Activated T-helper 9 cell treated with anti-CD3 and anti-CD28 coated beads, Interleukin-2, amount 50 U/mL, for 16 hours (primary cell): ENCODE results near the gene PAK6.

Experiments used
- DNase-seq: peaks from one replicate; pipeline ENCODE4 v3.0.0-alpha.2; 2020; ENCODE audit warnings: low read depth

Gene PAK6

DNA sequence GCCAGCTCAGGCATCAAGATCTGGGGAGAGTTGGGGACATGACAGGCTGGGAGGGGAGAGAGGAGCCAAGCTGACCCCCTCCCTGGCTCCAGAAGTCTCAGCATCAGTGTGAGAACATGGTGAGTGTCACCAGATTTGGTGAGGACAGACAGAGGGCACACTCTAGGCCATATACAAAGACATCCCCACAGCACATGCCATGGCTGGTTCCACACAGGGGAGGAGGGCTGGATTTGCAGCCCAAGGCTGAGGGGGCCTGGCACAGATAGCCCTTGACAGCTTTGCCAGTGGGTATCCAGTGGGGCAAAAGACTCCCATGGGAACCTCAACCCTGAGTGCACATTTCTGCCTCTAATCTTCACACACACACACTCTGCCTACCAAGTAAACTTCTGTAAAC lies 54.1 kb downstream of the PAK6 start:
- no peak for DNase-seq

DNA sequence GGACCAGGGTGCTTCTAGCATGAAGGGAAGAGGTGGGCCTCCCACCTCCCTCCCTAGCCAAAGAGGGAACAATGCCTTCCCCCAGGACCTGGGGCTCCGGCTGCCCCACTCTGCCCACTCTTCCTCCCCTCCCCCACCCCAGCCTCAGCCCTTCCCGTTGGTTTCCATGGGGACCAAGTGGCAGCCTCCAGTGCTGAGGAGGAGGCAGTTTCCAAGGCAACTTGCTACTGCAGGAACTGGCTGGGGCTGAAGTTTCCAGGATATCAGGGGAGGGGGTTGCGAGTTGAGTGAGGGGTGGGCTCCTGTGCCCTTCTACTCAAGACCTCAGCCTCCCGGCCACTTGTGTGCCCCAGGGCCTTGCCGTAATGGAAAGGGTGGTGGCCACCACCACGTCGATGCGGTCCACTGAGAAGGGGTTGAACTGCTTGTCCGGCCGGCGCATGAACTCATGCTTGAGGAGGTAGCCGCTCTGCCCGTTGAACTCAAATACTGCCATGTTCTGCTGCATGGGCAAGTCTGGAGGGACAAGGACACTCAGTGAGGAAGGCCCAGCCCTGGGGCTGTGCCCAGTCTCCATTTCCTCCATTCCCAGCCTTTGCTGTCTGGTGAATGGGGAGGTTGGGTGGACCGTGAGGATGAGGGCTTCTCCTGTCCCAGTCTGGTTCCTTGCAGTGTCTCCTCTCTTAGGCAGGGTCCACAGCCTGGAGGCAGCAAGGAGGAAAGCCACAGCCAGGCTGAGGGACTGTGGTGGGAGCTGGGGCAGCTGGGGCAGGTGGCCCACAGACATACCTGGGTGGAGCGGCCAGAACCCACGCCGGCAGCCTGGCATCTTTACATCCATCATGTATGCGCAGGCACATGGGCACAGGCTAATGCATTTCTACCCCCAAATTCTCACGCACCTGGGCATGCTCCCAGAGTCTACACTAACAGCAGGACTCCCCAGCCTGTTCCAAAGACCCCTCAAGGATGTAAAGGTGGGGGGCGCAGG lies 55.3 kb downstream of the PAK6 start:
- no peak for DNase-seq

DNA sequence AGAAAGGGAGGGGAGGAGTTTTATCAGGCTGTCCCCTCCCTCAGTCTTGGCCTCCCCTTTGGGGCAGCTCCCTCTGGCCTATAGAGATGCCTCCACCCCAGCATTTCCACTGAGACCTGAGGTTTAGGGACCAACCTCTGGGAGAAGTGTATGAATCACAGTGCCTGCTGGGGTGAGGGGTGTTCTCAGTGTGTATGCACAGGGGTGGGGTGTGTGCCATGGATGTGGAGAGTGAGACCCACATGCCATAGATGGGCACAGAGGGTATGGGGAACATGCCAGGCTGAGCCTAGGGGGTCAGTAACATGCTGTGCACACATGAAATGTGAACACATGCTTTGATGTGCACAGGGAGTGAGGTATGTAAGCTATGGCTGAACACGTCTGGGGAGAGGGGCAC lies 56.4 kb downstream of the PAK6 start:
- DNase-seq, result no peak

DNA sequence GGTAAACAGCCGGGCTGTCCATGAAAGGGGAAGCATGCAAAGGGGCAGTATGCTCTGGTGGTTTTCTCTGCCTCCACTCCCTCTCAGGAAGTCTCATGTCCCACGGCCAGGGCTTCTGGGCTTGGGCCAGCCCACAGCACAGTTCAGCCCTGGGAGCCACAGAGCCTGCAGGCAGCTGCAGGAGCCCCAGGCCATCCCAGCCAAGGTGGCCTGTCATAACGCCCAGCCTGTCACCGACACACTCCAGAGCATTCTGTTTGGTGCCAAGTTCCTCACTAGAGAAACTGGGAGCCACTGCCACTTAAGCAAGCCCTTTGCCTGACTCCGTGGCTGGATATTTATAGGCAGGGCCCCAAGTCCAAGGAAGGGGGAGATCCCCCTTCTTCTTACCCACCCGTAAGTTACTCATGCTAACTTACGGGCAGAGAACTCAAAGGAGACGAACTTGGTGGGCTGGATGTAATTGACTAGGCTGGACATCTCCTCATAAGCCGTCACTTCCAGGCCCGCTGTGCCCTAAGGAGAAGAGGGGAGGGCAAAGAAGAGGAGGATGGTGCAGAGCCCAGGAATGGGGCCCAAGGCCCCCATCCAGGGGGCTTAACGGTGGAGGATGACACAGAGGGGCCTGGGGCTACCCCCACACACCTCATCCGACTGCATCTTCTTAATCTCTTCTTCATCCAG lies 57.2 kb downstream of the PAK6 start:
- DNase-seq, result no peak

DNA sequence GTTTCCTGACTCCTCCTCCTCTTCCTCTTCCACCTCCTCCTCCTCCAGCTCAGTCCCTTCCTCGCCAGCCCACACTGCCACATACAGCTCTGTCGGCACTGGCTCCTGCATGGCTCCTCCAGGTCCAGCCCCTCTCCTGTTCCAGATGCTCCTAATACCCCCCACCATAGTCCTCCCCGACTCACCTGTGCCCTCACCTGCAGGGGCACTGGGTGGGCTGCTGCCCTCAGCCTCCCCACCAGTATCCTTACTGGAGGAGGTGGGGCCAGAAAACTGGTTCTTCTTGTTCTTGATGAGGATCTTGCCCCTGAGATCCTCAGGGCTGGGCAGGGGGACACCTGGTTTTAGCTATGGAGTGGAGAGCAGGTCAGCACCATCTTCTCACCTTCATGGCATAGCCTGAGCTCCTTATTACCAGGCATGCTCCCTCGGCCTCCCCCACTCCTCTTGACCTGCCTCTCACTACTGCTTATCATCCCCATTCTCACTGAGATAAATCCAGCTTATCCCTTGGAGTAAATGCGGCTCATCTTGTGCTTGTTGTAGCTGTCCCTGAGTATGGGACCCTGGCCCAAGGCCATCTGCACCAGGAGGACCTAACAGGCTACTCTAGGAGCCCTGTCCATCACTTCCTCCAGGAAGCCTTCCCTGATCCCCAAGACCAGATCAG lies 57.8 kb downstream of the PAK6 start:
- DNase-seq, result no peak

DNA sequence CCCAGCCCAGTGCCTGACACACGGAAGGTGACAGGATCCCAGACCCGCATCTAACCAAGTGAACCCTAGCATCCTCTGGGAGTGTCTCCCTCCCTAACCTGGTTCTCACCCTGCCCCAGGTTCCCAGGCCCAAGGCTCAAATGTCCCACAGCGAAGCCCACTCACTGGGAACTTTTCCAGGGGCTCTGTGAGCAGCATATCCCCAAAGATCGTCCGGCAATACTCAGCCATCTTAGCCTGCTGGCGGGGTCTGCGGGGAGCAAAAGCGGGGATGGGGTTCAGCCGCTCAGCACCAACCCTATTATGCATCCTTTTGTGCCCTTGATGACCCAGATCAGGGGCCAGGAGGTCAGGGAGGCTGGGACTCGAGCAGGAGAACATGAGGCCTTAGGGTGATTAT lies 58.5 kb downstream of the PAK6 start:
- no peak for DNase-seq

DNA sequence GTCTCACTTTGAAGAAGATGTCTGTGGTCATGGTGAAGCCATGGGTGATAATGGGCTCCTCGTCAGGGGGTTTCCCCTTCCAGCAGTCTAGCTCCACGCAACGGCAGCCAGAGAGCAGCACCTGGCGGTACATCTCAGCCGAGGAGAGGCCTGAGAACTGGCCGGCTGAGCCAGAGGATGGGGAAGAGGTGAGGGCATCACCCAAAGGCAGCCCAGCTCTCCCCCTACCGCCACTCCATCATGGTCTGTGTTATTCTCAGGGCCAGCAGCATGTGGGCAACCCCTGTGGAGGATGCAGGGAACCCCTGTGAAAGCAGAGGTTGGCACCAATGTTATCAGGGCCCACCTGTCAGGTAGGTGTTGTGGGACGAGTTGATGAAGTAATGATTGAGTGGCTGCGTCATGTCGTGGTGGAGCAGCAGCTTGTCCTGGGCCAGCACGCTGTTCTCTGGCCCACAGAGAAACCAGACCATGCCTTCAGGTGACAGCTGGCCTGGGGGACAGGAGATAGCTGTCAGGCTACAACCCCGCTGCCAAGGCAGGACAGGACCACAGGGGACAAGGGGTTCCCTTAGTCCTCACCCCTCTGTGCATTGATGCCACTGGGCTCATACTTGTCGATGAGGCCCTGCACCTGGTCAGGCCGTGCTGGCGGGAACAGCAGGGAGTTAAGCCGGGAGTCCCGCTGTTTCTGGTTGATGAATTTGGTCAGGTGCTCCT lies 59.5 kb downstream of the PAK6 start:
- DNase-seq, result no peak

DNA sequence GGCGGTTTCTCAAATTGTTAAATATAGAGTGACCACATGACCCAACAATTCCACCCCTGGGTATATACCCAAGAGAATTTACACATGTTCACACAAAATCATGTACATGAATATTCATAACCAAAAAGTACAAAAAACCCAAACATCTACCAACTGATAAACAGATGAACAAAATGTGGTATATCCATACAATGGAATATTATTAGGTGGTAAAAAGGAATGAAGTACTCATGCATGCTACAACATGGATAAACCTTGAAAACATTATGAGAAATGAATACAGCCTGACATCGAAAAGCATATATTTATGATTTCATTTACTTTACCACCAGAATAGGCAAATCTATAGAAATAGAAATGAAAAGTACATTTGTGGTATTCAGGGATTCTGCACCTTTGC lies 61.5 kb downstream of the PAK6 start:
- DNase-seq, result no peak

DNA sequence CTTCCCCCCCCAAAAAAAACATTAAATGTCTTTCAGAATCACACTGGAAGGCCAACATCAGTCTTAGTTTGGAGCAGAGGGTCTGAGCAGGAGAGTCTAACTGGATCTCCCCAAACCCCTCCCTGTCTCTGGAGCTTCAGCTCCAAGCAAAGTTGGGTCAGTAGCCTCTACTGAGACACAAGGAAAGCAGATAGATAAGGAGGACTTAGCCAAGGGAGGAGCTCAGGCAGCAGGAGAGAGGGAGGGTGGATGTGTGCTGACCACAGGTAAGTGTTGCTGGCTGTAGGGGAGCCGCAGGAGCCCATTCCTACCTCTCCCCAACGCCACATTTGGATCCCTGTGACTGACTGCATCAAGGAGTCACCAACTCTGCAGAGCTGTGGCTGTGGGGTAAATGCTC lies 61.9 kb downstream of the PAK6 start:
- DNase-seq, result no peak

DNA sequence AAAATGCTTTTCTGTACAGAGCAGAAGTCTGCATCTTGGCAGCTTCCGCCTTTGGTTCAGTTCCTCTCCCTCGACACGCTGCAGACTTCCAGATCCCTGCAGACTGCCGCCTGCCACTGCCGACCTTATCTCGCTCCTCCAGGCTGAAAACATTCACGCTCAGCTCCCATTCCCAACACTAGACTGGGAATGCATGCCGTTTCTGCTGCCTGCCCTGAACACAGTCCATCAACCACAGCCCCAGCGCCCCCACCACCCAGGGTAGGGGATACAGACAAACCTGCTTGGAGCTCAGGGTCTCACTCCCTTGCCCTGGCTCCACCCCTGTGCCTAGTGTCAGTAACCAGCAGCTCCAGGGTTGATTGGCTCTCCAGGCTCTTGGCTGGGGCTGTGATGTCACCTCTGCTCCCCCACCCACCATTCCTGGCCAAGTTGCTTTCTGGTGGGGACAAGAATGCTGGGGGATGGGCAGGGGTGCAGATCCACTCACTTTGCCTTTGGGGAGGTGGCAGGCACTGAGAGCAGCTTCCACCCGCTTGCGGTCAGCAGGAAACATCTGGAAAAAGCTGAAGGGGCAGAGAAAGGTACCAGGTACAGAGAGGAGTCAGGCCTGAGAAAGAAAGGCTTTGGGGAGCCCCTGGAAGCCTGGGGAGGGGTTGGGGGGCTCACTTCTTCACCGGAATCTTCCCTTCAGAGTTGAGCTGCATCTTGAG lies 62.8 kb downstream of the PAK6 start:
- no peak for DNase-seq

DNA sequence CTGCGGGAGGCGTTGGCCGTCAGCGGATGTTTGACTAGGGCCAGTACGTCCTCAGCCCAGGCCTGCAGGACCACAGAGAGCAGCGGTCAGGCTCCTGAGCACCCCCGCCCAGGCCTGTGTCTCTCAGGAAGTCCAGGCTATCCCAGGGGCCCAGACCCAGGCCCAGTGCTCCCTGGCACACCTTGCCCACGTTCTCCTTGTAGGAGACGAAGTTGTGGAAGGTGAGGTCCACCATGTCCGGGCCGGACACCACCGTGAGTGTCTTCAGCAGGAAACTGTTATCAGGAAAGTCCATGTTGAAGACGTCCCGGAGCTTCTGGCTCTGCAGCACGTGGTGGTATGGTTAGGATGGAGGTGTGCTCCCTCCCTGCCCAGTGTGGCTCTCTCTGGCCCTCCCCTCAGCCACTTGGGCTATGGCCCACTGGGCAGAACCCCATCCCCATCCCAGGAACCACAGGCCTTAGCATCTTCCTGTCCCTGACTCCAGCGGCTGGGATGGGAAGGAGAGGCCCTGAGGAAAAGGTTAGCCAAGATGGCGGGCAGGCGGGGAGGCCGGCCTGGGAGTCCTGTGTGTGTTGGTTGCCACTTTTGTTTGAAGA lies 63.5 kb downstream of the PAK6 start:
- DNase-seq, result no peak

DNA sequence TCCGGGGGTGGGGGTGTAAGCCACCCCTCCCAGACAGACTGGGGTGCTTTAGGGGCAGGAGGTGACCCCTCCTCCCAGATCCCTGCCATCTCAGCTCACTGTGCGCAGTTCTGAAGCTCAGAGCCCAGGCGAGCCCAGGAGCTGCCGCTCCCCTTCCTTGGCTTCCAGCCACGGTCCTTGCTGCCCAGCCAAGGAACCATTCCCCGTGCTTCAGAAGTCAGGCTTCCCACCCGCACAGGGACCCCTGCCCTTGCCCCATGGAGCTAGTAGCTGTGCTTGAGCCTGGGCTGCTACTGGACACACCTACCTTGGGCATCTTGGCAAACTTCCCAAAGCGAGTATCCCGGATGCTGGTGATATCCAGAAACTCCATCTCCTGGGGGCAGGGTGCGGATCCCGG lies 64.1 kb downstream of the PAK6 start:
- no peak for DNase-seq

DNA sequence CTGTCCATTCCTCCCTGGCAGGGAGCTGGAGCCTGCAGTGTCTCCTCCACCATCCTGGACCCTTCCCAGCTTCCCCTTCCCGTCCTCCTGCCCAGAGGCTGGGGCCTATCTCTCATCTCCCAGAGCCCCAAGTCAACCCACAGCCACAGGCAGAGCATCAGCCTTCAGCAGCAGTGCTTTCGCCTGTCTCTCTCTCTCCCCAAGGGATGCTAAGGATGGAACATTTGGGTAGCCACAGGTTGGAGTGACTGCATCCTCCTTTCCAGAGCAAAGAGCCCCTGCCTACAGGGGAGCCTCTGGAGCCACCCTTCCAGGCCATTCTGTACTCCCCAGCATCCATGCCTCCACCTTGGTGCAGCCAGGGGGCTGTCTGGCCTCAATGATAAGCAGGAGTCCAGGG lies 64.7 kb downstream of the PAK6 start:
- DNase-seq, result no peak

DNA sequence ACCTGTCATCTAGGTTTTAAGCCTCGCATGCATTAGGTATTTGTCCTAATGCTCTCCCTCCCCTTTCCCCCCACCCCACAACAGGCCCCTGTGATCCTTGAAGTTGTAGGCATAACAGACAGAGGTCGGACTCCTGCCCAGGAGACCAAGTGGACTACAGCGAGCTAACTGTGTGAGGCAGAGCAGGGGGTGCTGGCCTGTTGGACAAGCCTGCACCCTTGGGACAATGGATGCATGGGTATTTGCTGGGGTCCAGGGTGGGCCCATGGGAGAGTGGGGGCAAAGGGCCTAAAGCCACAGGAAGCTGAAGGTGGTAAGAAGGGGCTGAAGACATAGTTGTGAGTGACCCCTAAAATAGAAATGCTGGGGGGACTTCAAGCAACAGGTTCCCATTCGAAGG lies 66.4 kb downstream of the PAK6 start:
- DNase-seq, result no peak

DNA sequence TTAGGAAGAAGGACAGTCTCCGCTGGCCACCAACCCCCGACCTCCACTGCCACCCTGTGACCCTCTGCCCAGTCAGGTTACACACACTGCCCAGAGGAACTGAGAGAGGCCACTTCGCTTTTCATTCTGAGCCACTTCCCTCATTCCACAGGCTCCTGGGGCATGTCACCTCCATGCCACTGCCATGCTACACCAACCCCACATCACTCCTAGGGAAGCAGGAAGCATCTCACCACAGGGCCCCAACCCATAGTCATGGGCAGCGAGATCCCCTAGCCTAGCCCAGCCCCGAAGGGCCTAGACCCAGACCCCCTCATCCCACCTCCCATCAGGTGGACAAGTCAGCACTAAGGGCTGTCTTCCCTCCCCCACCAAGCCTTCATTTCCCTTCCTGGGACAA lies 67.5 kb downstream of the PAK6 start:
- DNase-seq, result no peak

DNA sequence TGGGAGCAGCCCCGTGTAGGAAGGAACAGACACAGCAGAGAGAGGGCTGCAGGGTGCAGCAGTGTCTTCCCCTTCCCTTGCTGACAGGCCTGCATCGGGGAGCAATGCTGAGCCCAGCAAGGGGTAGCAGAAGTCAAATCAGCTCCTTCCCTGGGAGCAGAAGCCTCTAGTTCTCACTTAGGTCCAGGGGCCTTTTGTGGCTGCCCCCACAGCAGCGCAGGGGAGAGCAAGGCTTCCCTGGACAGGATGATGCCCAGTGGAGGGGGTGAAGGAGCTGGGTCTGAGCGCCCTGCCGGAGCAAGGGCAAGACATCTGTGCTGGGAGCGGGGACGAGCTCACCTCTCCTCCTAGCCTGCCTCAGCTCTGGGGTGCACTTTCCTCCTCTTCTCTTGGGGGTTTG lies 68.0 kb downstream of the PAK6 start:
- no peak for DNase-seq

DNA sequence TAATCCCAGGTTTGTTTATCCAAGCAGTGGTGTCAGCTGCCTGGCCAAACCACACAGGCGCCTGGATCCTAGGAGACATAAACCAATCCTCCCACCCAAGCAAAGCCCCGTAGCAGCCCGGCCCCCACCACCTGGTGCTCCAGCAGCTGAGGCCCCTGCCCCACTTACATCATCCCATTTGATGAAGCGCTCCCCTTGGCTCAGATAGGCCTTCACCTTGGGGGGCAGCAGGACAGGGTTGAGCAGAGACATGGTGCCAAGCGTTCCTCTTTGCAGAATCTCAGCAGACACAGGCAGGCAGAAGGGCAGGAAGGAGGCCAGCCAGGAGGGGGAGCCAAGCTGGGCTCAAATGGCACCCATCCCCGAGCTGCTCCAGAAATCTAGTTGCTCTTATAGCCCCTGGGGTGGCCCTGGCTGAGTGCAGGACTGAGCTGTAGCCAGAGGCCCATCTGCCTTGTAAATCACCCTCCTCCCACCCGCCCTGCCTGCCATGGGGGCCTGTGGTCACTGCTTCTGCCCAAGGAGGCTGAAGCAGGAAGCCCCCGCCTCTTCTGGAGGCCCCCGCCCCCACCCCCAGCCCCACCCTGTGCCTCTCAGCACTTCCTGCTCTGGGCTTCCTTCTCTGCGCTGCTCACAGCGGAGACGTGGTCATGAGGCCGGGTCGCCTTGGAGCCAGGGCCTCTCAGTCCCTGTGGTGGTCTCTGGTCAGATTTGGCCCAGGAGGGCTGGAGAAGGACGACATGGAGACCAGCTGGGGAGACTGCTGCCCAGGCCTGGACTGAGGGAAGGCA lies 68.8 kb downstream of the PAK6 start, which contains the start of gene PLCB2:
PLCB2 (minus strand) TSS at position 515 of the 791 bp plus-strand sequence; CDS start at position 252, 263 bp downstream.
- peak; percentile 55 for DNase-seq

DNA sequence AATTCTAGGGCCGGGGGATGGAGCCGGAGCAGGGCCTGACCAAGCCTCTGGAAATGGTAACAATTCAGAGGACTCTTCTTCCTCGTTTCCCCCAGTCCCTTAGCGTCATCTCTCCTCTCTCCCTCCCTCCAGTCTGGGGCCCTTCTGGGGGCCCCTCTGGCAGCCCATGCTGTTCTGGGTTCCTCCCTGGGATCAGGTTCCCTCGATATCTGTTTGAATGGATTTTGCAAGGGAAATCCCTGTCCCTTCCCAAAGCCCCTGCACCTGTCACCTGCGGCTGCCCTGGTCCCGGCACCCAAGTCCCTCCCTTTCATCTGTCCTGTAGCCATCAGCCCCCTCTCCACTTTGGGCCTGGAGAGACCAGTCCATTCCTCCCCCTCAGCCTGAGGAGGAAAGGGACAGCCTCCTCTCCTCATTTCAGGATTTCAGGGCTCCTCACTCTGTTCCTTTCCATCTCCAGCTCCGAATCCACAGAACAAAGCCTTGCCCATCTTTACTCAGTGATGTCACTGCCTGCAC lies 70.5 kb downstream of the PAK6 start:
- DNase-seq, result no peak

DNA sequence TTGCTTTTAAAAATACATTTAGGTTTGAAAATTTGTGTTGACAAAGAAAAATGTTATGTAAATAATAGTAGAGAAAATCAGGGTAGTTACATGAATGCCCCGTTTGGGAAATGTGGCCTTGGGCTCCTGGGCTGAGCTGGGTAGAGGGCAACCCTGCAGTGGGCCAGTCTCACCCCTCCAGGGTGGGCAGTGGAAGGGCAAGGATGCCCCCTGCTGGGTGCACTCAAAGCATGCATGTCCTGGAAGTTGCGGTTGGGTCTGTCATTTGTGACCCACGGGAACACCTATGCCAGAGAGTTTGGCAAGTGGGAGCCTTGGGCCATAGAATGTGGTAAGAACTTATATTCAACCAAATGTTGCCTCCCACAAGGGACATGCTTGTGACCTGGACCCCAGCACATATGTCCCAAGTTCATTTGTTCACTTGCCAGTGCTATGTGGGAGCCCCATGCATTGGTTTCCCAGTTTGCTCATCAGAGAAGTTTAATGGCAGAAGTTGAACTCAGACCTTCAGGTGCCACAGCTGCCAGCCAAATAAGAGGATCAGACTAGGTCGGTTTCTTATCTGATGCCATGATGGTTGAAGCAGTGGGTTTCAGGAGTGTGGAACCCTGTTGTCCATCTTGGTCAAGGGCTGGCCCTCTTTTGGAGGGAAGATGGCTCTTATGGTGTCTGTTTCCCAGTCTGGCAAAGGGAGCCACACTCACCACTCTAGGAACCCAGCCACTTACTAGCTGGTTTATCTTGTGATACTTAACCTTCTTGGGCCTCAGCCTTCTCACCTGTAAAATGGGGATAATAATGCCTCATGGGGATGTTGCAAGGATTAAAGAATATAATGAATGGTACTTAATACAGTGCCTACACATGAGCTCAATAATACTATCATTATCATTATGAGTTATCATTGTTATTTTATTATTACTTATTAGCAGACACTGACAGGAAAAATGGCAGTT lies 71.4 kb downstream of the PAK6 start:
- DNase-seq, result peak; percentile 30
